SKM-1 treated with dmso at 0.1 percent for 144 hours (cell line): Measurements from ENCODE around the gene KCNJ13.
A peak's percentile ranks its signal among the peaks of the same experiment; 100 is the strongest.
"Not testable (repeated sequence)": the region's sequence is repeated elsewhere in the genome, so short reads cannot be mapped to it uniquely, and the experiment has no call there.

Experiments used
- DNase-seq: peaks from one replicate; lab custom pipeline; 2025; ENCODE audit not compliant: unreplicated experiment; lab: John Stamatoyannopoulos, UW

The KCNJ13 gene

DNA sequence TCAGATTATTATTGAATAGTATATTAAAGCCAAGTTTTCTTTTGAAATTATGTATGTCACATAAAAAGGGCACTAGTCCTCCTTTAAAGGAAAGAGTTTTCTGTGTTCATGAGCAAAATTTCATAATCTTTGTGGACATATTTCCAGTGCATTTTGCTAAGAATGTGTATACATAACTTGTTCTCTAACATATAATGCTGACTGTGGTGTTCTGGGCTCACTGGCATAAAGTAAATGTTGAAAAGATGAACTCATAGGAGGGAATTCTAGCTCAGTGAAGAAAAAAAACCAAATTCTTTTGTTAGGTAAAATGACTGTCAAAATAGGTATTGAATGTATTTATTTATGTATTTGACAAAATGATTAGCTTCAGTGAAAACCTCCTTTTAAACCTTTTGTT, 6.2 kb downstream of the KCNJ13 start:
- DNase-seq, result no peak

DNA sequence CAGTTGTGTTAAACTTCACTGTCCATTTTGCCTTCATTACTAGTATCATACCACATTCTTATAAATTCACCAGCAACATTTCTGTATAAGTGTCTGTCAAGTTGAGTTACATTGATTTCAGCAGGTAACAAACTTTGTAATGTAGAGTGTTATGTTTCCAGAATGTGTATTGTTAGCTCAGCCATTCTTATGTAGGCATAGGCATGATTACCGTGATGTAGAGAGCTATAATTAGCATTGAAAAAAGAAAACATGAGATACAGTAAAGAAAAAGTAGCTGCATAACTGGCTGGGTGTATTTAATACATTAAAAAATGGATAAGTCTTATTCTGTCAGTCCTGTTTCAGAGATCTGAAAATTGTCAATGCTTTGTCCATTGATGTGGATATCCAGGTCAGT, 8.5 kb downstream of the KCNJ13 start:
- no peak for DNase-seq

DNA sequence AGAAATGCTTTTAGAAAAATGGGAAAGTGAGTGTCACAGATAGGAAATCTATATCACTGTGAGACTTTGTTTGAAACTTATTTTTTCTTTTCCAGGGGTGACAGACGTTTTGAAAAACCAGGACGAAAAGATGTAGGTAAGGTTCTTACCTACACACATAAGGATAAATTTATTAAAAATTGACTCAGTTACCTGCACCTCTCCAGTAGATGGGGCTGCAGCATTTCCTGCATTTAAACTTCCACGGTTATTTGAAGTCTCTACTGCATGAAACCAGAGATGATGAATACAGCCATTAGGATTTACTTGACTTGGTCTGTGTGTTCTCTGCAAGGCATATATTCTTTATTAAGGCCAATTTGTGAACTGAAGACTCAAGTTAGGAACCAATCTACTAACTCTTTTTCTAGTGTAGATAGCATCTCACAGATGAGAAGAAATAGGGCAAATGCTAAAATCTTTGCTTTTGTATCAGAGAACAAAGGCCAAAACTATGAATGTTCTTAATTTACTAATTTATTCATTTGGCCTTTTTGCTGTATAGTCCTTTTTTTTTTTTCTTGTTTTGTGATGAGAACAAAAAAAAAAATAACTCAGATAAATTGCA, 15.0 kb downstream of the KCNJ13 start:
- DNase-seq, result peak; percentile 14

DNA sequence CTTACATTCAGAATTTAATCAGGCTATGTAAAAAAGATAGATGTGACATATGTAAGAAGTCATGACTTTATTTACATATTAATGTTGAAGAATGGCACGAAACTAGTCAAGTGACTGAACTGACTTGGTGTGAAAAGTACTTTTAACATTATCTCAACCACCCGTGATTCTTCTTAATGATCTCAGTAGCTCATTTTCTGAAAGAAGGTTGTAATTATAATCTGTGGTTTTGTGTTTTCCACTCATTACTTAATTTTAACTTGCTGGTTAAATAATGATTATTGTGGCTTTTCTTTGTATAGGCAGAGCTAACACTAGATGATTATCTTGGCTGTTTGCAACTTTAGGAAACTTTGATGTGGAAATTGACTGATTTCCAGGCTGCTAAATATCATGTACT, 18.5 kb downstream of the KCNJ13 start:
- no peak for DNase-seq

DNA sequence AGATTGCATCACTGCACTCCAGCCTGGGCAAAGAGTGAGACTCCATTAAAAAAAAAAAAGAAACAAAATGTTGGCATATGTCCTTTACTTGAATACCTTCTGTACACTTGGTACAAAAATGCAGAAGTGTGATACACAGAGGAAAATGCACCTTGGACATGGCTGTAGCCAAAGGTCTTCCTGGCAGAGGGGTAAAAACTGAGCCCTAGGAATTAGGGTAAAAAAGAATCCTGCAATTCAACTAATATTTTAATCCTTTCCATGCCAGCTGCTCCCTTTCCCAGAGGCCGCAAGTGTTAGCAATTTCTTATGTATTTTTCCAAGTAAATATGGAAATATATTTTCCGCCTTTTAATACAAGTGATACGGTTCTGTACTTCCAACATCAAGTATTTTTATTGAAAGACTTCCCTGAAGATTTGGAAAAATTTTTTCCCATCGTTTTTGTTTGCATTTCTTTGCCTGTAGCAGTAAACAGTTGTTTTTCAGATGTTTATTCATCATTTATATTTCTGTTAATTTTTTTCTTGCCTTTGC, 26.2 kb downstream of the KCNJ13 start:
- no peak for DNase-seq

DNA sequence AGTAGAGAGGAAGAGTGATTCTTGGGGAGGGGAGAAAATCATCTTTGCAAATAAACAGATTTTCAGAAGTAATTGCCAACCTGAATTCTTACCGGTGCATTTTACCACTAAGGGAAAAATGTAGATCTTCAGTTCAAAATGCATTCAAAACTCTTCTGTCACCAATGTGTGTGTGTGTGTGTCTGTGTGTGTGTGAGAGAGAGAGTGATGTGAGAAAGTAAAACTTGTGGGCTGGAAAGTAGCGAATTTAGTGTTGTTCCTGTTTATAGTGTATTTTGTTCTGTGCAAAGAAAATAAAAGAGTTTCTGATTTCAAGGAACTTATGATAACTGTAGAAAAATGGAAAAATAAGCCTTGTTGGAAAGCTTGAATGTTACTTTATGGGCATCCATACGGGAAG, 27.0 kb downstream of the KCNJ13 start:
- DNase-seq, result no peak

DNA sequence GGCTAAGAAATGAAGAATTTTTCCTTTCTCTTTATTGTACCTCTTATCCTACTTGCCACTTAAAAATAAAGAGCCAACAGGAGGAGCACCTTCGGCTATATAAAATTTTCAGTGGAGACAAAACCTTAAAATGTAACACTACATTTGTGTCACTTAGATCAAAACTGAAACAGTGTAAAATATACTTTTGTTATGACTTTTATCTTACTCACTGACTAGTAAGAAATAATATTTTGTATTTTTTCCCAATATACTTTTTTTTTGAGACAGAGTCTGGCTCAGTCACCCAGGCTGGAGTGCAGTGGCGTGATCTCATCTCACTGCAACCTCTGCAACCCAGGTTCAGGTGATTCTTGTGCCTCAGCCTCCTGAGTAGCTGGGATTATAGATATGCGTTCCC, 28.3 kb downstream of the KCNJ13 start:
- no peak for DNase-seq

DNA sequence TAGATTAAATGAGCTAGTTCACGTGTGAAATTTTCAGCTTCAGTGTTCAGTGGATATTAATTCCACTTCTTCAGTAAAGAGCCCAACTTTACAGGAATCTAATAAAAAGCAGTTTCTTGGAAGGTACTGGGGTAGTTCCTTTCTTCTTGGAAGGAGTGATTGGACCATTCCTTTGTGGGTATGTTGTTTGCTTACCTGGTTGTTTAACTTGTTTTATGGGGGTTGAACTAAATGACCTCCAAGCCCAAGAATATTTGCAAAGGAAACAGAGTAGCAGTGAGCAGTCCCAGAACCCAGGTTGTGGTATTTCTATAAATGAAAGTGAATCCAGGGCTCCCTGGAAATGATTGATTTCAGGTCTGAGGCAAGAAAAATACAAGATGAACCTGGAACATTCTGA, 31.4 kb downstream of the KCNJ13 start:
- DNase-seq, result no peak

DNA sequence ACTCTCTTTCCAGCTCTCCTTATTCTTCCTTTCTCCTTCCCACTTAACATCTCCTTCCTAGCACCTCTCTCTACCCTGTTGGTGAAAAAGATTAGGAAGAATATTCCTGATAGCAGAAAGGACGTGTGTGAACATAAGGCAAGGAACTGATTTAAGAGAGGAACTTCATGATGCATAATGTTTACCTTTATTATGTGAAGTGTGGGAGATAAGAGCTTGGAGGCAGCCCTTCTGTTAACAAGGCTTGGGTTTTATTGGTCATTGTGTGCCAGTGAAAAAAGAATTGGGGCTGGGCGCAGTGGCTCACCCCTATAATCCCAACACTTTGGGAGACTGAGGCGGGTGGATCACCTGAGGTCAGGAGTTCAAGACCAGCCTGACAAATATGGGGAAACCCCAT, 34.4 kb downstream of the KCNJ13 start:
- no peak for DNase-seq

DNA sequence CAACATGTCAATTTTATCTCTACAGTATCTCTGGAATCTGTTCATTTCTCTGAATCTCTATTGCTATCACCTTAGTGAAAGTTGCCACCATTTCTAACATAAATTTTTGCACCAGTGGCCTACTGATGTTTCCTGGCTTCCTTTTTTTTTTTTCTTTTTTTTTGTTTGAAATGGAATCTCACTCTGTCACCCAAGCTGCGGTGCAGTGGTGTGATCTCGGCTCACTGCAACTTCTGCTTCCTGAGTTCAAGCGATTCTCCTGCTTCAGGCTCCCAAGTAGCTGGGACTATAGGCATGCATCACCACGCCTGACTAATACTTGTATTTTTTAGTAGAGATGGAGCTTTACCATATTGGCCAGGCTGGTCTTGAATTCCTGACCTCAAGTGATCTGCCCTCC, 35.1 kb downstream of the KCNJ13 start:
- DNase-seq, result no peak

DNA sequence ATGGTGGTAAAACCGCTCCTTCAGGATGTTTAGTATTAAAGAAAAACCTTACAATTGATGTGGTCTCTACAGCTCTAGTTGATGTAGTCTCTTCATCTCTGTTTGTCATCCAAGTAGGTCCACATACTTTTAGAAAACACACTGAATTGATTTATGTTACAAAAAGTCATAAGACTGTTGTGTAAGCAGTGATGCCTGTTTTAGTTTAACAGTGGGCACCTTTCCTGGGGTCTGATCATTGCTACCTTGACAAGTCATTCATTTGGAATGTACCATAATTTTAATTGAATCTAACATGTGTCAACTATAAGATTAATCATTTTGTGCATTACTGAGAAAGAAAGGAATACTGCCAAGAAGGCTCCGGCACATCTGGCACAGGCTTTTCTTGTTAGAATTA, 44.9 kb downstream of the KCNJ13 start:
- no peak for DNase-seq

DNA sequence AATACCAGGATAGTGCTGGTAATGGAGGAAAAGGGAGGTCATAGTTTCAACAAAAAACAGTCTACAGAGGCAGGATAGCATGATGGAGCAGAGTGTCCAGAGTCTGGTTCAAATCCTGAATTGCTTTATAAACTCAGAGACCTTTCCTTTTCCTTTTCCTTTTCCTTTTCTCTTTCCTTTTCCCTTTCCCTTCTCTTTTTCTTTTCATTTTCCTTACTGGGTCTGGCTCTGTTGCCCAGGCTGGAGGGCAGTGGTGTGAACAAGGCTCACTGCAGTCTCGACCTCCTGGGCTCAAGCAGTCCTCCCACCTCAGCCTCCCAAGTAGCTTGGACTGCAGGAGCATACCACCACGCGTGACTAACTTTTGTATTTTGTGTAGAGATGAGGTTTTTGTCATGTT, 47.6 kb downstream of the KCNJ13 start:
- no peak for DNase-seq

DNA sequence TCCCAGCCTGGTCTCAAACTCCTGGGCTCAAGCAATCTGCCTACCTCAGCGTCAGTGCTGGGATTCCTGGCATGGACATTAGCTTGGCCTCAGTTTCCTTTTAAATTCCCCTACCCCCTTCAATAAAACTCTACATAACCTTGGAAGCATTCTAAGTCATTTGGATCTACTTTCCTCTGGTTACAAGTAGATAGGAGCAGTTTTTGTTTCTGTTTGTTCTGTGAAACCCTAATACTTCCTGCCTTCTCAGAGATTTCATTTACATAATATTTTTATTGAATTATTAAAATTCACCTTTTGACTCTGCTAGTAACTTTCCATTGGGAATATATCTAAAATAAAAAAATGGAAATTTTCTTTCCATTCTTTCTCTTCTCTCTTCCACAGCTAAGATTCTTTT, 53.3 kb downstream of the KCNJ13 start:
- no peak for DNase-seq

DNA sequence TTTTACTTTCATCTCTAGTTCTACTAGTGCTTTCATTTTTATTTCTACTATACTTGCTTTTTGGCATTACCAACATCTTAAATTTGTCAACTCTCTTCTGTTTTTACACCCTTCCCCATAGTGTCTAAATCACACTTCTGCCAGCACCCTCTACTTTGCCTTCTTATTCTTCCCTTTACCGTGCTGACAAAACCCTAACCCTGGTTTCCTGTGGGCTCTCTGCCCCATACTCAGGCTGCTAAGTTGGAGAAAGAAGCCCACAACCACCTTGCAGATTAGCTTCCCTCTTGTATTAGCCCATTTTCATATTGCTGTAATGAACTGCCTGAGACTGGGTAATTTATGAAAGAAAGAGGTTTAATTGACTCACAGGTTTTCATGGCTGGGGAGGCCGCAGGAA, 54.5 kb downstream of the KCNJ13 start:
- no peak for DNase-seq

DNA sequence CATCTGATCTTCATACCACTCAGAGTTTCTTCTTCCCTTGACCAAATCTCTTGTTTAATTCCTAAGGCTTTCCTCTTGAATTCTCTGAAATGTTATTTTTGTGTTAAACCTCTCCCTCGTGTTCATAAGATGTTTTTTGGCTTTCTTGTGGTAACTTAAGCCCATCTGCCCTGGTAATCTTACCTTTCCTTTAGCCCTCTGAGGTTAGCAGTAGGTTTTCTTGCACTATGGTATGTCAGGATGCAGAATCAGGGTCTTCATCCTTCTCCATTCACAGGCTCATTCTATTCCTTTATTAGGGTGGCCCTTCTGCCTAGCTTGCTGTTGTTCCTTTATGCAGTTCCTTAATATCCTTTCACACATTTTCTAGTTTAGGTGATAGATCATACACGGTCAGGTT, 55.1 kb downstream of the KCNJ13 start:
- no peak for DNase-seq

DNA sequence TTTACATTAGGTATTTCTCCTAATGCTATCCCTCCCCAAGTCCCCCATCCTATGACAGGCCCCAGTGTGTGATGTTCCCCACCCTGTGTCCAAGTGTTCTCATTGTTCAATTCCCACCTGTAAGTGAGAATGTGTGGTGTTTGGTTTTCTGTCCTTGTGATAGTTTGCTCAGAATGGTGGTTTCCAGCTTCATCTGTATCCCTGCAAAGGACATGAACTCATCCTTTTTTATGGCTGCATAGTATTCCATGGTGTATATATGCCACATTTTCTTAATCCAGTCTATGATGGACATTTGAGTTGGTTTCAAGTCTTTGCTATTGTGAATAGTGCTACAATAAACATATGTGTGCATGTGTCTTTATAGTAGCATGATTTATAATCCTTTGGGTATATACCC, 56.3 kb downstream of the KCNJ13 start:
- not testable (repeated sequence) for DNase-seq
